ENCODE results near the gene CYB5R2. TPM values are rescaled to one million over a fixed set of nuclear protein-coding genes. Genes with fewer than 3 reads are reported as not detected.
"Not testable (repeated sequence)": the region's sequence is repeated elsewhere in the genome, so short reads cannot be mapped to it uniquely, and the experiment has no call there.

Gene CYB5R2
- total RNA-seq, 2 donors from 2014 or later, result 1.3 TPM; not detected in 1

- WGBS, 2 donors, result 79 to 81% methylated on average over 6 of the region's 6 CpGs
- H3K36me3 ChIP-seq (replicated peaks in 1 of 2; ENCODE audit: insufficient read depth in 1 of 2, low read depth in 2 of 2), result no peaks in the 10 kb centered on the region
Observed at GRCh38 chr11:7664867-7665266, 8.4 kb downstream of the CYB5R2 start.

GRCh38 chr11:7663531-7663930 lies 9.8 kb downstream of the CYB5R2 start:
- H3K9me3 ChIP-seq; ATAC-seq; H3K27me3 ChIP-seq; H3K36me3 ChIP-seq (replicated peaks in 1 of 2; ENCODE audit: insufficient read depth in 1 of 2, low read depth in 2 of 2); H3K27ac ChIP-seq; H3K4me1 ChIP-seq; DNase-seq; intact Hi-C loops (cut with DNase I); H3K4me3 ChIP-seq: not testable (repeated sequence)
- 40 to 68% methylated on average over 1 to 9 of the region's 16 CpGs for WGBS, 2 donors

More at GRCh38 chr11:7664867-7665266, 8.4 kb downstream of the CYB5R2 start:
- ATAC-seq, result no peak
- no peak for DNase-seq
- no peaks in the 10 kb centered on the region for H3K27me3 ChIP-seq
- no peak overlapping the region for H3K4me3 ChIP-seq
- peaks cover 5% of the 10 kb centered on the region for H3K4me1 ChIP-seq
- intact Hi-C loops (cut with DNase I), result loop anchor here (5.0 kb wide), 1 partner anchor 98 kb away; no protein-coding TSS in a partner anchor
- no peaks in the 10 kb centered on the region for H3K9me3 ChIP-seq
- TF ChIP-seq POLR2A (IDR thresholded peaks at IDR 0.05) (no peak), CTCF (IDR thresholded peaks at IDR 0.05) (no peak)
- H3K27ac ChIP-seq, result no peak overlapping the region

DNA sequence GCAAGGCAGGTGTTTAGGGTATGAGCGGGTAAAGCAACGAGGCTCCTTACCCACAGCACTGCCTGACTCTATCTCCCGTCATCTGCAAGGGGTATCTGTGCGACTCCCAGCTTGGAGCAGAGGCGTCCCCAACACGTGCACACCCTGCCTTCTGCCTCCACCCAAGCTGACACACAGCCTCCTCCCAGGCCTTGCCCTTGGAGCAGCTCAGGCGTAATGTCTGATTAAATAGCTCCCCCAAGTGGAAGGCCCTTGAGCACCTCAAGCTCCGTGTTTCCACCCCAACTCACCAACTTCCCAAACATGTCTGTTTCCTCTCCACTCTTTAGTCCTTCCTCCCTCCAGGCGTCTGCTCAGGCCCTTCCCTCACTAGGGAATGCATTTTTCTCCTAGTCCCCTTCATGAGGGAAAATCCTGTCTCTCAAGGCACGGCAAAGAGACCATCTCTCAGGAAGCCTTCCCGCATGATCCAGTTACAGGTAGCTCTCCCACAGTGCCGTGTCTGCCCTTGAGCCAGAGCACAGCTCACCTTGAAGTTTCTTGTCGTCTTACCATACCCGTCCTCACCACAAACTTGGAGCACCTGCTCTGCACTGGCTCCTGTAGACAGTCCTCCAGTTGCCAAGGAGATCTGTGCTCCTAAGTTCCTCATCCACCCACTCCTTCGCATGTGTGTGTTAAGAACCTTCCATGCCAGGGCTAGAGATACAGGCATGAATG lies 15.8 kb downstream of the CYB5R2 start:
- peak; percentile 86 for ATAC-seq
- H3K4me1 ChIP-seq, result no peaks in the 10 kb centered on the region
- H3K9me3 ChIP-seq, result no peaks in the 10 kb centered on the region
- WGBS, 2 donors, result 35 to 43% methylated on average over 15 of the region's 15 CpGs
- no peaks in the 10 kb centered on the region for H3K27me3 ChIP-seq
- peak; percentile 58 to 78 (median 62) for DNase-seq
- H3K36me3 ChIP-seq (replicated peaks in 1 of 2; ENCODE audit: insufficient read depth in 1 of 2, low read depth in 2 of 2), result peaks cover 0 to 13% of the 10 kb centered on the region in 2 donors
- intact Hi-C loops (cut with DNase I), result no loop called here
- H3K4me3 ChIP-seq, result no peak overlapping the region
- H3K27ac ChIP-seq, result no peak overlapping the region
- peak; percentile 26 to 88 (median 71) for TF ChIP-seq CTCF (IDR thresholded peaks at IDR 0.05)
- no peak for TF ChIP-seq POLR2A (IDR thresholded peaks at IDR 0.05)

DNA sequence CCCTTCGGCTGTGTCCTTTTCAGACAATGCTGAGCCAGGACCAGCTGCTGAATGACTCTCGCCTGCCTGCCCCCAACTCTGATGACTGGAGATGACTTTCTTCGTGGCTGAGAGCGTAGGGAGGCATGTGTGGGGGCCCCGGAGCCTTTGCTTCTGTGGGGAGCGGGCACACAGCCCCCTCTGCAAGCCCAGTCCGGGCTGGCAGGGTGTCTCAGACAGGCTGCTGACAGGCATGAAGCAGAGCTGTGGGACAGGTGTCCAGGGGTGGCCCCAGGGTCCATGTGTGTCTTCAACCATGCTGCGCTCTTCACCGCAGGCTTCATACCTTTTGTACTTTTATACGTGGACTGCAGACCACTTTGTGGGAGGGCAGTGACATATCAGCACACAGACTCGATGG lies 16.6 kb downstream of the CYB5R2 start:
- no peak for ATAC-seq
- DNase-seq, result no peak
- Histone ChIP-seq H3K4me1 (no peaks in the 10 kb centered on the region), H3K27ac (no peak overlapping the region), H3K9me3 (no peaks in the 10 kb centered on the region), H3K4me3 (no peak overlapping the region), H3K27me3 (no peaks in the 10 kb centered on the region), H3K36me3 (replicated peaks in 1 of 2; ENCODE audit: insufficient read depth in 1 of 2, low read depth in 2 of 2) (peaks cover 0 to 13% of the 10 kb centered on the region in 2 donors)
- intact Hi-C loops (cut with DNase I), result no loop called here
- TF ChIP-seq POLR2A (IDR thresholded peaks at IDR 0.05) (no peak), CTCF (IDR thresholded peaks at IDR 0.05) (no peak)
- 80 to 85% methylated on average over 8 to 11 of the region's 11 CpGs for WGBS, 2 donors

DNA sequence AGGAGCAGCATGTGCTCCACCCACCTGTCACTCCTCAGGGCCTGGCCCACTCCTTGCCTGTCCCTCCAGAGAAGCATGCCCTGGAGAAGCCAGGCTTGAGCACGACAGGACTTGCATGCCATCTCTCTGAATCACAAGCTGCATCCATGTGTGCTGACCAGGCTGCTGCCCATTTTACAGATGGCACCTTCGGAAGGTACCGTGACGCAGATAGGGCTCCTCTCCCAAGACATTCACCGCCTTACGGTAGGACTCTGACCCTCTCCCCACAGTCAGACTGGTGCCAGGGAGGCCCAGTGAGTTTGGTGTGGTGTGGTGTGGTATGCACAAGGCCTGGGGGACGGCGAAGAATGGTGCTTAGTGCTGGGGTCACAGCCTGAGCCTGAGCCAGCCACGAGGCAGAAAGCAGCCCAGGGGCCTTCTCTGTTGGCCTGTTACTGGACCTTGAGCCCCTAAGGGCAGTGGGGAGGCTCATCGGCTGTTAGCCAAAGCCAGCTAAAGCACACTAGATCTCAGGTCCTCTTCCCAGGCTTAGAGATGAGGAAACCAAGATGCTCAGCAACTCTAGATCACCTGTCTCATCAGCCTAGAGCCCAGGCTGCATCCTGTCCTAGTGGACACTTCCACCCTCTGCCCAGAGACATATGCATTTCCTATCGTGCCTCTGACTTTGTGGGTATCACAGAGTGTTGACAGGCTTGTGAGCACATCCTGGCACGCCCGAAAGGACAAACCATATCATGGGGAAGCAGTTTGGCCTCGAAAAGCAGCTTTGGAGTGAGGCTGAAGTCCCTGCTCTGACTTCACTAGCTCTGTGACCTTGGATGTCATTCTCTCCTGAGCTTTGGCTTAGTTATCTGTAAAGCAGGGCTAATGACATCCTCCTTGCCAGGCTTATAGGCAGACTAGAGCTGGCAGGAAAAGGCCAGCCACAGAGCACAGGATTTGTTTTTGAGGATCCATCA lies 17.8 kb downstream of the CYB5R2 start:
- no peak overlapping the region for H3K27ac ChIP-seq
- DNase-seq, result no peak
- no peak for ATAC-seq

More for the DNA sequence above, 17.8 kb downstream of the CYB5R2 start:
- H3K36me3 ChIP-seq (replicated peaks in 1 of 2; ENCODE audit: insufficient read depth in 1 of 2, low read depth in 2 of 2), result peaks cover 0 to 13% of the 10 kb centered on the region in 2 donors
- intact Hi-C loops (cut with DNase I), result no loop called here
- H3K4me3 ChIP-seq, result no peak overlapping the region
- H3K4me1 ChIP-seq, result no peaks in the 10 kb centered on the region
- no peak for TF ChIP-seq POLR2A (IDR thresholded peaks at IDR 0.05)
- no peak for TF ChIP-seq CTCF (IDR thresholded peaks at IDR 0.05)
- WGBS, 2 donors, result 78 to 96% methylated on average over 4 to 14 of the region's 14 CpGs
- H3K9me3 ChIP-seq, result no peaks in the 10 kb centered on the region
- H3K27me3 ChIP-seq, result no peaks in the 10 kb centered on the region

Data from body of pancreas (tissue), 4 donors.